Upper lobe of right lung (tissue), 1 donor: ENCODE data around the gene USP31. TPM values are rescaled to one million over a fixed set of nuclear protein-coding genes. Genes with fewer than 3 reads are reported as not detected.

Experiments used
- ATAC-seq: fragments of 200-7000 bp; cut with Tn5 transposase; one replicate; pipeline ENCODE4 v1.9.1; 2020; ENCODE audit warnings: mild to moderate bottlenecking, moderate library complexity
- DNase-seq: peaks from one replicate; pipeline ENCODE4 v3.0.0-alpha.2; 2020
- H3K27ac ChIP-seq: fragments of 200-600 bp; one replicate; pipeline ENCODE4 v1.8.0; 2022
- H3K27me3 ChIP-seq: fragments of 200-600 bp; one replicate; pipeline ENCODE4 v1.8.0; 2022; ENCODE audit warnings: mild to moderate bottlenecking
- H3K36me3 ChIP-seq: fragments of 200-600 bp; one replicate; pipeline ENCODE4 v1.8.0; 2022
- H3K4me1 ChIP-seq: fragments of 200-600 bp; one replicate; pipeline ENCODE4 v1.8.0; 2022
- H3K4me3 ChIP-seq: fragments of 200-600 bp; one replicate; pipeline ENCODE4 v1.8.0; 2022; ENCODE audit warnings: mild to moderate bottlenecking
- H3K9me3 ChIP-seq: fragments of 200-600 bp; one replicate; pipeline ENCODE4 v1.8.0; 2022
- intact Hi-C: fragments of 100-400 bp; cut with DNase I; formaldehyde crosslinking; loops from one replicate; pipeline ENCODE4 v1.11.0; 2022
- total RNA-seq: library from RNA; stranded (reverse); fragmentation: NEBNext Ultra II Directional; extraction: Animal tissue kit (Norgen Biotek cat#: 25700); gene quantifications from one replicate; pipeline ENCODE4 v1.2.1, GENCODE V29; 2021
- TF ChIP-seq, protein P1 (sequence below): fragments of 200-600 bp; IDR thresholded peaks from one replicate; pipeline ENCODE4 v1.8.0; 2022; ENCODE audit warnings: antibody characterized with exemption
- donor health status: DM: no; HTN: yes; CAD: no; lungs with severe emphysema.

Gene USP31
- total RNA-seq, 1 donor from 2014 or later = 15.9 TPM

DNA sequence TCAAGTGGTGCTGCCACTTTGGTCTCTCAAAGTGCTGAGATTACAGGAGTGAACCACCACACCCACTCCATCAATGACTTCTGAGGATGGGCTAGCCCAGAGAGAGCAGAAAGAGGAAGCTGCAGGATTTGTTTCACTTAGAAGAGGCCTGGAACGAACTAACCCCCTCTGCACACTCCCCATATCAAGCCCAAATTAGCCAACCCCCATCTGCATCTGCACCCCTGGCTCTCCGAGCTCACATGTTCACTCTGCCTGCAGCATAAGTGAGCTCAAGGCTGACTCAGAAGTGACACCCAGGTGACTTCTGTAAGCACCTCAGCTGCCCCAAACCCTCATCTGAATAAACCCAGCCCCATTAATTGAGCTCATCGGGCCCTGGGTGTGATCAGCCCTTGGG lies 38.1 kb upstream of the USP31 start:
- Histone ChIP-seq H3K4me3 (no peak overlapping the region), H3K9me3 (no peaks in the 10 kb centered on the region), H3K4me1 (peaks cover 11% of the 10 kb centered on the region), H3K27me3 (peaks cover 17% of the 10 kb centered on the region), H3K27ac (no peak overlapping the region), H3K36me3 (no peaks in the 10 kb centered on the region)
- intact Hi-C loops = no loop called here
- TF ChIP-seq, protein P1, sequence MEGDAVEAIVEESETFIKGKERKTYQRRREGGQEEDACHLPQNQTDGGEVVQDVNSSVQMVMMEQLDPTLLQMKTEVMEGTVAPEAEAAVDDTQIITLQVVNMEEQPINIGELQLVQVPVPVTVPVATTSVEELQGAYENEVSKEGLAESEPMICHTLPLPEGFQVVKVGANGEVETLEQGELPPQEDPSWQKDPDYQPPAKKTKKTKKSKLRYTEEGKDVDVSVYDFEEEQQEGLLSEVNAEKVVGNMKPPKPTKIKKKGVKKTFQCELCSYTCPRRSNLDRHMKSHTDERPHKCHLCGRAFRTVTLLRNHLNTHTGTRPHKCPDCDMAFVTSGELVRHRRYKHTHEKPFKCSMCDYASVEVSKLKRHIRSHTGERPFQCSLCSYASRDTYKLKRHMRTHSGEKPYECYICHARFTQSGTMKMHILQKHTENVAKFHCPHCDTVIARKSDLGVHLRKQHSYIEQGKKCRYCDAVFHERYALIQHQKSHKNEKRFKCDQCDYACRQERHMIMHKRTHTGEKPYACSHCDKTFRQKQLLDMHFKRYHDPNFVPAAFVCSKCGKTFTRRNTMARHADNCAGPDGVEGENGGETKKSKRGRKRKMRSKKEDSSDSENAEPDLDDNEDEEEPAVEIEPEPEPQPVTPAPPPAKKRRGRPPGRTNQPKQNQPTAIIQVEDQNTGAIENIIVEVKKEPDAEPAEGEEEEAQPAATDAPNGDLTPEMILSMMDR = no peak
- DNase-seq (no peak), ATAC-seq (no peak)

DNA sequence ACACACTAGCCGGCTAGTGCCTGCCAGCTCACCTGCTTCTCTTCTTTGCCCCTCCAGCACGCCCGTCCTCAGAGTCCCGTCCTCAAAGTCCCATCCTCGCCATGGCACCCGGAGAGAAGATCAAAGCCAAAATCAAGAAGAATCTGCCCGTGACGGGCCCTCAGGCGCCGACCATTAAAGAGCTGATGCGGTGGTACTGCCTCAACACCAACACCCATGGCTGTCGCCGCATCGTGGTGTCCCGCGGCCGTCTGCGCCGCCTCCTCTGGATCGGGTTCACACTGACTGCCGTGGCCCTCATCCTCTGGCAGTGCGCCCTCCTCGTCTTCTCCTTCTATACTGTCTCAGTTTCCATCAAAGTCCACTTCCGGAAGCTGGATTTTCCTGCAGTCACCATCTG lies 36.9 kb upstream of the USP31 start:
- H3K9me3 ChIP-seq = no peaks in the 10 kb centered on the region
- H3K4me3 ChIP-seq = no peak overlapping the region
- no peaks in the 10 kb centered on the region for H3K36me3 ChIP-seq
- TF ChIP-seq, protein P1 = no peak
- ATAC-seq = no peak
- H3K27me3 ChIP-seq = peaks cover 24% of the 10 kb centered on the region
- intact Hi-C loops = no loop called here
- no peak overlapping the region for H3K27ac ChIP-seq
- H3K4me1 ChIP-seq = peaks cover 15% of the 10 kb centered on the region
- no peak for DNase-seq

DNA sequence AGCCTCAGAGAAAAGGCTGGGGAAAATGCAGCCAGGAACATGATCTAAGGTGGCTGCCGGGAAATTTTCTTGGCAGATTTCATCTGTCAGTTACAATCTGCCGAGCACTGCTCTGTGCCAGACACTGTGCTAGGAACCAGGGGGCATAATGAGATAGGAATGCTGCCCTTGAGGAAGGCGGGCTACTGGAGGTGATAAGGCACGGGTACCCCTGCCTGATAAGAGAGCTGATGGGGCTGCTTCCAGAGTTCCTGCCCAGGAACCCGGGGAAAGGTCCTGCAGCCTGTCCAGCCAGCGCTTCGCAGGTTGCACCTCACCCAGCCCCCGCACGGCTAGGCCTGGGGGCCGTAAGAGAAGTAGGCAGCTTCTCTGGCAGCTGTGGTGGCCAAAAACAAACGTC lies 36.4 kb upstream of the USP31 start:
- H3K27ac ChIP-seq = no peak overlapping the region
- ATAC-seq (no peak), DNase-seq (no peak)
- intact Hi-C loops = no loop called here
- peaks cover 15% of the 10 kb centered on the region for H3K4me1 ChIP-seq
- H3K27me3 ChIP-seq = peaks cover 24% of the 10 kb centered on the region
- H3K9me3 ChIP-seq = no peaks in the 10 kb centered on the region
- no peak overlapping the region for H3K4me3 ChIP-seq
- TF ChIP-seq, protein P1 = no peak
- no peaks in the 10 kb centered on the region for H3K36me3 ChIP-seq

DNA sequence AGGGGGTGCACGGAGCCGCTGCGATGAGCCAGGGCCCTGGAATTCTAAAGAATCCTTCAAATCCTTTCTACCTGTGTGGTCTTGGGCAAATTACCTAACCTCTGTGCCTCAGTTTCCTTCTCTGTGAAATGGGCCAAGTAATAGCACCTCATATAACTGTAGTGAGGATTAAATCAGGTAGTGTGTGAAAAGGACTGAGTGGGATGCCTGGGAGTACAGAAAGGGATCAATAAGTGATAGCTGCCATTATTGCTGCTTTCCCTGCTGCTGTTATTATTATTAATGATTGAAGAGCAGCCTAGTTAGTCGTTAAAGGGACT lies 34.3 kb upstream of the USP31 start:
- H3K4me3 ChIP-seq = peak overlapping the region; percentile 57
- DNase-seq = no peak
- peaks cover 15% of the 10 kb centered on the region for H3K4me1 ChIP-seq
- peaks cover 29% of the 10 kb centered on the region for H3K27me3 ChIP-seq
- no peaks in the 10 kb centered on the region for H3K36me3 ChIP-seq
- ATAC-seq = no peak
- no peaks in the 10 kb centered on the region for H3K9me3 ChIP-seq
- TF ChIP-seq, protein P1 = no peak
- intact Hi-C loops = loop anchor here (5.0 kb wide), 1 partner anchor 249 kb away; no protein-coding TSS in a partner anchor
- H3K27ac ChIP-seq = no peak overlapping the region

DNA sequence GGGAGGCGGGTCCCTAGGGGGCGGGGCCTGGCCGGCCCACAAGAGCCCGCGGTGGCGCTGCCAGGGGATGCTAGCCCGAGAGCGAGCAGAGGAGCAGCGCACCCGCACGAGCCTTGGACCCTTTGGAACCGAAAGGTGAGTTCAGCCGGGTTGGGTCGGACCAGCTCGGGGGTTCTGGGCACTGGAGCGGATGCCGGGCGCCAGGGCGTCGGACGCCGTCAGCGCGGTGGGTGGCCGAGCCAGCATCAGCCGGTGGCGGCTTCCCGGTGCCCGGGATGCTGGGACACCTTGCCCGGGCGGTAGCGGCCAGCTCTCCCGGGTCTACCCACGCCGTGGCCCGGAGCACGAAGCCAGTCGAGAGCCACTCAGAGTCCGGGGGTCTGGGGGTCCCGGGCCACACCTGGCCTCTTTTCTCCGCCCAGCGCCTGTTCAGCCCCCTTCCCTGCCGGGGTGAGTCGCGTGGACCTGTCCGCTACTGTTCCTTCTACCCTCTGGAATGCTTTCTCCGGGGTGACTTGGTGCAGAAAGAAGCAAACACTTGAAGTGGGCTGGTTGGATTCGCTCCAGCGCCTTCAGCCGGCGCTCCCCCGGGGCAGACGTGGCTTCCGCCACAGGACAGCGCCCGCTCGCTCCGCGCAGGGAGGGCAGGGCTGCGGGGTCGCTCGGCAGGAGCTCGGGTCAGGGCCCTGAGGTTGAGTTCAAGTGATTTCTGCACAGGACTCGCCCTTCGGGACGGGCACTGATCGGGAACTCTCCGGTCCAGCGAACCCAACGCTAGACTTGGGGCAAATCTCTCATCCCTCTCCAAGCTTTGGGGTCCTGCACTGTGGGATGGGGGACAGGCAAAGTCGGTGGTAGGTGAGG lies 33.7 kb upstream of the USP31 start, which contains the start of gene SCNN1G:
SCNN1G (plus strand) TSS at position 67 of the 864 bp plus-strand sequence. CDS start 3,527 bp downstream, outside the sequence.
- intact Hi-C loops = loop anchor here (5.0 kb wide), 1 partner anchor 249 kb away; no protein-coding TSS in a partner anchor
- Histone ChIP-seq H3K4me1 (peaks cover 15% of the 10 kb centered on the region), H3K27ac (no peak within 1 kb of the TSS), H3K4me3 (peak within 1 kb of the TSS; percentile 57), H3K27me3 (peaks cover 29% of the 10 kb centered on the region), H3K36me3 (no peaks in the 10 kb centered on the region), H3K9me3 (no peaks in the 10 kb centered on the region)
- DNase-seq = peak; percentile 82
- TF ChIP-seq, protein P1 = peak; percentile 30
- peak; percentile 63 for ATAC-seq
